Effector memory CD8-positive, alpha-beta T cell (primary cell): Measurements from ENCODE around the gene KRT7.

Experiments
- ATAC-seq: fragments of 150-1000 bp; cut with Tn5 transposase; replicated peaks from 2 replicates; pipeline ENCODE4 v1.10.0; 2021; ENCODE audit warnings: mild to moderate bottlenecking, moderate library complexity
- DNase-seq, 3 experiments: peaks; one replicate each; pipeline ENCODE4 v3.0.0; 2021
- H3K27ac Mint-ChIP-seq, 2 donors: one replicate each; pipeline ENCODE4 v1.8.0; 2022; ENCODE audit warnings: mild to moderate bottlenecking in 2 of 2, mixed read lengths in 2 of 2, moderate library complexity in 2 of 2
- H3K27me3 Mint-ChIP-seq, 2 donors: one replicate each; pipeline ENCODE4 v1.8.0; 2022; ENCODE audit warnings: mixed read lengths in 2 of 2
- H3K36me3 Mint-ChIP-seq: one replicate; pipeline ENCODE4 v1.8.0; 2022; ENCODE audit warnings: mild to moderate bottlenecking, moderate library complexity, mixed read lengths; ENCODE audit not compliant: insufficient read depth
- H3K4me1 Mint-ChIP-seq, 2 donors: one replicate each; pipeline ENCODE4 v1.8.0; 2022; ENCODE audit warnings: low read depth in 2 of 2, mixed read lengths in 2 of 2
- H3K4me3 Mint-ChIP-seq, 2 donors: one replicate each; pipeline ENCODE4 v1.8.0; 2022; ENCODE audit warnings: mild to moderate bottlenecking in 2 of 2, mixed read lengths in 2 of 2, moderate library complexity in 2 of 2
- H3K9me3 Mint-ChIP-seq, 2 donors: one replicate each; pipeline ENCODE4 v1.8.0; 2022; ENCODE audit warnings: mixed read lengths in 2 of 2

The KRT7 gene

GRCh38 chr12:52259657-52260243, 26.7 kb downstream of the KRT7 start:
- Mint-ChIP-seq H3K27me3 (peaks cover 66 to 76% of the 10 kb centered on the region in 2 donors), H3K4me3 (no peak overlapping the region), H3K36me3 (no peaks in the 10 kb centered on the region), H3K27ac (no peak overlapping the region), H3K4me1 (peaks cover 0 to 2% of the 10 kb centered on the region in 2 donors), H3K9me3 (no peaks in the 10 kb centered on the region)
- ATAC-seq (no peak), DNase-seq (no peak)

GRCh38 chr12:52260361-52261207, 27.5 kb downstream of the KRT7 start:
- H3K27ac Mint-ChIP-seq = no peak overlapping the region
- ATAC-seq (no peak), DNase-seq (no peak)
- H3K36me3 Mint-ChIP-seq = no peaks in the 10 kb centered on the region
- H3K4me1 Mint-ChIP-seq = peaks cover 0 to 2% of the 10 kb centered on the region in 2 donors
- H3K9me3 Mint-ChIP-seq = no peaks in the 10 kb centered on the region
- no peak overlapping the region for H3K4me3 Mint-ChIP-seq
- peaks cover 63 to 67% of the 10 kb centered on the region in 2 donors for H3K27me3 Mint-ChIP-seq

- H3K27ac Mint-ChIP-seq = no peak overlapping the region
- peaks cover 0 to 2% of the 10 kb centered on the region in 2 donors for H3K4me1 Mint-ChIP-seq
- H3K9me3 Mint-ChIP-seq = no peaks in the 10 kb centered on the region
- H3K4me3 Mint-ChIP-seq = no peak overlapping the region
- H3K27me3 Mint-ChIP-seq = peaks cover 60 to 62% of the 10 kb centered on the region in 2 donors
- H3K36me3 Mint-ChIP-seq = no peaks in the 10 kb centered on the region
- ATAC-seq = no peak
- no peak for DNase-seq
These were observed 28.1 kb downstream of the KRT7 start for GRCh38 chr12:52261208-52261484.

- Mint-ChIP-seq H3K27me3 (peaks cover 53 to 61% of the 10 kb centered on the region in 2 donors), H3K9me3 (no peaks in the 10 kb centered on the region), H3K27ac (no peak overlapping the region), H3K36me3 (no peaks in the 10 kb centered on the region), H3K4me1 (peaks cover 0 to 2% of the 10 kb centered on the region in 2 donors), H3K4me3 (no peak overlapping the region)
- ATAC-seq (no peak), DNase-seq (no peak)
These were observed 29.2 kb downstream of the KRT7 start for GRCh38 chr12:52262286-52262685.

- no peaks in the 10 kb centered on the region for H3K36me3 Mint-ChIP-seq
- DNase-seq (no peak), ATAC-seq (no peak)
- H3K27me3 Mint-ChIP-seq = peaks cover 46 to 60% of the 10 kb centered on the region in 2 donors
- no peaks in the 10 kb centered on the region for H3K9me3 Mint-ChIP-seq
- H3K4me1 Mint-ChIP-seq = peaks cover 0 to 2% of the 10 kb centered on the region in 2 donors
- no peak overlapping the region for H3K27ac Mint-ChIP-seq
- H3K4me3 Mint-ChIP-seq = no peak overlapping the region
These were observed 30.9 kb downstream of the KRT7 start for GRCh38 chr12:52263761-52264434.

GRCh38 chr12:52264435-52264825, 31.4 kb downstream of the KRT7 start:
- no peak overlapping the region for H3K4me3 Mint-ChIP-seq
- H3K27me3 Mint-ChIP-seq = peaks cover 40 to 56% of the 10 kb centered on the region in 2 donors
- ATAC-seq = no peak
- no peak overlapping the region for H3K27ac Mint-ChIP-seq
- H3K36me3 Mint-ChIP-seq = no peaks in the 10 kb centered on the region
- DNase-seq = no peak
- H3K9me3 Mint-ChIP-seq = no peaks in the 10 kb centered on the region
- peaks cover 0 to 2% of the 10 kb centered on the region in 2 donors for H3K4me1 Mint-ChIP-seq

GRCh38 chr12:52266514-52266913, 33.5 kb downstream of the KRT7 start:
- no peaks in the 10 kb centered on the region for H3K9me3 Mint-ChIP-seq
- DNase-seq (no peak), ATAC-seq (no peak)
- no peaks in the 10 kb centered on the region for H3K36me3 Mint-ChIP-seq
- peaks cover 34 to 53% of the 10 kb centered on the region in 2 donors for H3K27me3 Mint-ChIP-seq
- no peak overlapping the region for H3K4me3 Mint-ChIP-seq
- no peaks in the 10 kb centered on the region for H3K4me1 Mint-ChIP-seq
- no peak overlapping the region for H3K27ac Mint-ChIP-seq

- DNase-seq = no peak
- Mint-ChIP-seq H3K4me3 (no peak overlapping the region), H3K27ac (no peak overlapping the region), H3K4me1 (no peaks in the 10 kb centered on the region), H3K36me3 (no peaks in the 10 kb centered on the region), H3K27me3 (peaks cover 31 to 46% of the 10 kb centered on the region in 2 donors), H3K9me3 (no peaks in the 10 kb centered on the region)
- no peak for ATAC-seq
These were observed 34.2 kb downstream of the KRT7 start for GRCh38 chr12:52267266-52267665.

- Mint-ChIP-seq H3K9me3 (no peaks in the 10 kb centered on the region), H3K4me1 (no peaks in the 10 kb centered on the region), H3K4me3 (no peak overlapping the region), H3K27ac (no peak overlapping the region), H3K36me3 (no peaks in the 10 kb centered on the region), H3K27me3 (peaks cover 27 to 42% of the 10 kb centered on the region in 2 donors)
- no peak for ATAC-seq
- DNase-seq = no peak
These were observed 34.7 kb downstream of the KRT7 start for GRCh38 chr12:52267699-52268098.

- Mint-ChIP-seq H3K4me1 (no peaks in the 10 kb centered on the region), H3K4me3 (no peak overlapping the region), H3K27ac (no peak overlapping the region), H3K9me3 (no peaks in the 10 kb centered on the region), H3K36me3 (no peaks in the 10 kb centered on the region), H3K27me3 (peaks cover 23 to 47% of the 10 kb centered on the region in 2 donors)
- no peak for DNase-seq
- ATAC-seq = no peak
These were observed 35.2 kb downstream of the KRT7 start for GRCh38 chr12:52268212-52268611.

- no peak for ATAC-seq
- Mint-ChIP-seq H3K9me3 (no peaks in the 10 kb centered on the region), H3K27me3 (peaks cover 39 to 71% of the 10 kb centered on the region in 2 donors)
These were observed 37.6 kb downstream of the KRT7 start for GRCh38 chr12:52270541-52271070.

GRCh38 chr12:52271158-52271557, 38.1 kb downstream of the KRT7 start:
- Mint-ChIP-seq H3K27ac (no peak overlapping the region), H3K36me3 (no peaks in the 10 kb centered on the region), H3K4me3 (no peak overlapping the region), H3K9me3 (no peaks in the 10 kb centered on the region), H3K27me3 (peaks cover 39 to 77% of the 10 kb centered on the region in 2 donors), H3K4me1 (no peaks in the 10 kb centered on the region)
- ATAC-seq = no peak
- DNase-seq = no peak

More at GRCh38 chr12:52270541-52271070, 37.6 kb downstream of the KRT7 start:
- Mint-ChIP-seq H3K27ac (no peak overlapping the region), H3K4me1 (no peaks in the 10 kb centered on the region), H3K4me3 (no peak overlapping the region), H3K36me3 (no peaks in the 10 kb centered on the region)
- no peak for DNase-seq

GRCh38 chr12:52274521-52275120, 41.6 kb downstream of the KRT7 start, which contains the start of gene KRT86:
TSS of gene KRT86 (plus strand) at chr12:52274645. CDS start at chr12:52301917, 27,272 bp downstream.
- DNase-seq (no peak), ATAC-seq (no peak)
- Mint-ChIP-seq H3K4me1 (peaks cover 8 to 9% of the 10 kb centered on the region in 2 donors), H3K27ac (no peak within 1 kb of the TSS), H3K4me3 (no peak within 1 kb of the TSS), H3K27me3 (peaks cover 51 to 86% of the 10 kb centered on the region in 2 donors), H3K9me3 (no peaks in the 10 kb centered on the region), H3K36me3 (no peaks in the 10 kb centered on the region)
